CD14-positive monocyte (primary cell): ENCODE data around the gene RNF151. TPM values are rescaled to one million over a fixed set of nuclear protein-coding genes. Genes with fewer than 3 reads are reported as not detected.

Experiments used
- DNase-seq, 3 donors: peaks; one replicate each; pipeline ENCODE4 v3.0.0-alpha.2; 2011 to 2022
- H2AFZ ChIP-seq: 2 replicates; pipeline ENCODE4 v1.6.0; 2012; ENCODE audit warnings: mild to moderate bottlenecking, low read depth, low read length, inconsistent platforms; ENCODE audit not compliant: insufficient read depth, poor library complexity, severe bottlenecking
- H3K27ac ChIP-seq, 2 donors: 1 replicate in 1 of 2; 2 replicates in 1 of 2; pipeline ENCODE4 v1.5.1; 2012 to 2013; ENCODE audit warnings: low read length in 2 of 2, control low read depth in 1 of 2, inconsistent platforms in 1 of 2, low read depth in 1 of 2, mild to moderate bottlenecking in 1 of 2
- H3K27me3 ChIP-seq, 2 donors: one replicate each; pipeline versions ENCODE4 v1.6.0 to v1.6.1; 2011 to 2013; ENCODE audit warnings: low read length in 2 of 2; ENCODE audit not compliant: control insufficient read depth in 2 of 2, insufficient read depth in 2 of 2
- H3K36me3 ChIP-seq, 2 donors: replicated peaks in 1 of 2; 1 replicate in 1 of 2; 2 replicates in 1 of 2; pipeline versions ENCODE4 v1.5.1 to v1.6.1; 2012 to 2013; ENCODE audit warnings: low read length in 2 of 2, control low read depth in 1 of 2, inconsistent platforms in 1 of 2, mild to moderate bottlenecking in 1 of 2; ENCODE audit not compliant: insufficient read depth in 2 of 2, control insufficient read depth in 1 of 2
- H3K4me1 ChIP-seq, 2 donors: 1 replicate in 1 of 2; 2 replicates in 1 of 2; pipeline versions ENCODE4 v1.5.1 to v1.6.1; 2012 to 2013; ENCODE audit warnings: low read length in 2 of 2, control low read depth in 1 of 2, inconsistent platforms in 1 of 2, mild to moderate bottlenecking in 1 of 2, moderate library complexity in 1 of 2; ENCODE audit not compliant: insufficient read depth in 2 of 2, control insufficient read depth in 1 of 2
- H3K4me2 ChIP-seq: replicated peaks from 2 replicates; pipeline ENCODE3; 2012; ENCODE audit warnings: low read length, moderate library complexity, mild to moderate bottlenecking; ENCODE audit not compliant: poor library complexity, severe bottlenecking; ENCODE audit errors: extremely low read depth
- H3K4me3 ChIP-seq, 3 experiments: fragments of 200-600 bp in 1 of 3; sonication (generic) in 1 of 3; replicated peaks in 1 of 3; 1 replicate in 2 of 3; 2 replicates in 1 of 3; pipeline ENCODE4 v1.5.1; 2011 to 2013; ENCODE audit warnings: low read length in 3 of 3, mild to moderate bottlenecking in 3 of 3, control low read depth in 2 of 3, low read depth in 2 of 3, inconsistent platforms in 1 of 3, moderate library complexity in 1 of 3
- H3K79me2 ChIP-seq: 2 replicates; pipeline ENCODE4 v1.6.0; 2012; ENCODE audit warnings: mild to moderate bottlenecking, control low read depth, inconsistent platforms, low read length, moderate library complexity; ENCODE audit not compliant: insufficient read depth
- H3K9ac ChIP-seq: 2 replicates; pipeline ENCODE4 v1.6.0; 2017; ENCODE audit warnings: low read length, mild to moderate bottlenecking; ENCODE audit not compliant: insufficient read depth, poor library complexity, severe bottlenecking
- H3K9me3 ChIP-seq, 2 donors: replicated peaks in 1 of 2; 1 replicate in 1 of 2; 2 replicates in 1 of 2; pipeline versions ENCODE4 v1.5.1 to v1.6.1; 2012 to 2013; ENCODE audit warnings: low read length in 2 of 2, control low read depth in 1 of 2; ENCODE audit not compliant: control insufficient read depth in 1 of 2, insufficient read depth in 1 of 2
- H4K20me1 ChIP-seq: 2 replicates; pipeline ENCODE4 v1.6.0; 2012; ENCODE audit warnings: mild to moderate bottlenecking, low read length, control low read depth, moderate library complexity; ENCODE audit not compliant: insufficient read depth
- H3K27ac Mint-ChIP-seq, 7 donors: one replicate each; pipeline ENCODE4 v1.8.0; 2020; ENCODE audit warnings: mild to moderate bottlenecking in 7 of 7, mixed read lengths in 7 of 7, moderate library complexity in 6 of 7, inconsistent platforms in 2 of 7
- H3K27me3 Mint-ChIP-seq, 3 donors: one replicate each; pipeline ENCODE4 v1.8.0; 2021 to 2022; ENCODE audit warnings: low read depth in 3 of 3, mild to moderate bottlenecking in 3 of 3, mixed read lengths in 3 of 3, moderate library complexity in 3 of 3, inconsistent platforms in 1 of 3
- H3K36me3 Mint-ChIP-seq, 2 donors: one replicate each; pipeline ENCODE4 v1.8.0; 2020; ENCODE audit warnings: mixed read lengths in 2 of 2, inconsistent platforms in 1 of 2, mild to moderate bottlenecking in 1 of 2
- H3K4me1 Mint-ChIP-seq: one replicate; pipeline ENCODE4 v1.8.0; 2020; ENCODE audit warnings: mild to moderate bottlenecking, mixed read lengths
- H3K4me3 Mint-ChIP-seq, 2 donors: one replicate each; pipeline ENCODE4 v1.8.0; 2020; ENCODE audit warnings: mild to moderate bottlenecking in 2 of 2, mixed read lengths in 2 of 2, moderate library complexity in 1 of 2
- H3K9me3 Mint-ChIP-seq, 7 donors: one replicate each; pipeline ENCODE4 v1.8.0; 2020 to 2022; ENCODE audit warnings: mixed read lengths in 7 of 7, mild to moderate bottlenecking in 6 of 7, moderate library complexity in 6 of 7, inconsistent platforms in 2 of 7
- whole genome bisulfite sequencing: methylation state at CpG from one replicate; pipeline ENCODE4 v1.1.5; 2013; ENCODE audit warnings: missing lambda C conversion rate; ENCODE audit not compliant: insufficient coverage; 5-methylcytosine and 5-hydroxymethylcytosine counted together
- intact Hi-C, 2 donors: fragments of 100-400 bp; cut with micrococcal nuclease; formaldehyde crosslinking; loops; one replicate each; pipeline versions ENCODE4 v1.15.0 to v1.15.1; 2023
- polyA plus RNA-seq, 3 donors: library from polyadenylated mRNA; depleted of rRNA in 1 of 3; unstranded in 2 of 3; stranded (reverse) in 1 of 3; fragments of 300-500 nt in 2 of 3; fragments of >200 nt in 1 of 3; fragmentation: Illumina TruSeq in 2 of 3; gene quantifications; 1 replicate in 2 of 3; 2 replicates in 1 of 3; pipeline ENCODE4 v1.2.3, GENCODE V29; 2012 to 2021
- TF ChIP-seq, protein P1 (sequence below): fragments of 200-600 bp; IDR thresholded peaks from one replicate; pipeline ENCODE4 v1.8.0; 2022; ENCODE audit warnings: antibody characterized with exemption, mild to moderate bottlenecking

RNF151 gene
- polyA plus RNA-seq, 3 donors: not detected

DNA sequence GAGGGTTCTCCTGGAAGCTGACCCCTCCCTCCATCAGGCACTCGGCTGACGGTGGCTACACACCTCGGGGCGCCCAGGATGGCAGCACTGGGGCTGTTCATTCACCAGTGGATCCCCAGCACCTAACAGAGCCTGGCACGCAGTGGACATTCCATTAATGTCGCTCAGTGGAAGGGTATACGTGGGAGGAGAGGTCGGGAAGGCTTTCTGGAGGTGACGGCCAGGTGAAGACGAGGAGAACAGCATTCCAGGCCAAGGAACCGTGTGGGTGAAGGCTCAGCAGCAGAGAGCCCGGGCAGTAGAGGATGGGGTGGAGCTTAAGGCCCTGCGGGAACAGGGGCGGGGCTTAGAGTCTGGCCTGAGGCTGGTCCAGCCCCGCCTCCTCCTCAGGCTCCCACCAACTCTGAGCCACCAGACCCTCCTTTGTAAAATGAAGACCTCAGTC is 45.9 kb upstream of the RNF151 start:
- intact Hi-C loops: loop anchor here in 1 of 2 donors (5.0 kb wide), 1 partner anchor 63 kb away; no protein-coding TSS in a partner anchor
- Mint-ChIP-seq H3K4me1 (peaks cover 16% of the 10 kb centered on the region), H3K4me3 (peak overlapping the region in 1 of 2 donors; percentile 79), H3K36me3 (peaks cover 0 to 6% of the 10 kb centered on the region in 2 donors), H3K27me3 (peaks cover 80 to 94% (median 83%) of the 10 kb centered on the region in 3 donors), H3K27ac (peak overlapping the region in 1 of 7 donors; percentile 23), H3K9me3 (peaks cover 0 to 18% (median 6%) of the 10 kb centered on the region in 7 donors)
- TF ChIP-seq, protein P1, sequence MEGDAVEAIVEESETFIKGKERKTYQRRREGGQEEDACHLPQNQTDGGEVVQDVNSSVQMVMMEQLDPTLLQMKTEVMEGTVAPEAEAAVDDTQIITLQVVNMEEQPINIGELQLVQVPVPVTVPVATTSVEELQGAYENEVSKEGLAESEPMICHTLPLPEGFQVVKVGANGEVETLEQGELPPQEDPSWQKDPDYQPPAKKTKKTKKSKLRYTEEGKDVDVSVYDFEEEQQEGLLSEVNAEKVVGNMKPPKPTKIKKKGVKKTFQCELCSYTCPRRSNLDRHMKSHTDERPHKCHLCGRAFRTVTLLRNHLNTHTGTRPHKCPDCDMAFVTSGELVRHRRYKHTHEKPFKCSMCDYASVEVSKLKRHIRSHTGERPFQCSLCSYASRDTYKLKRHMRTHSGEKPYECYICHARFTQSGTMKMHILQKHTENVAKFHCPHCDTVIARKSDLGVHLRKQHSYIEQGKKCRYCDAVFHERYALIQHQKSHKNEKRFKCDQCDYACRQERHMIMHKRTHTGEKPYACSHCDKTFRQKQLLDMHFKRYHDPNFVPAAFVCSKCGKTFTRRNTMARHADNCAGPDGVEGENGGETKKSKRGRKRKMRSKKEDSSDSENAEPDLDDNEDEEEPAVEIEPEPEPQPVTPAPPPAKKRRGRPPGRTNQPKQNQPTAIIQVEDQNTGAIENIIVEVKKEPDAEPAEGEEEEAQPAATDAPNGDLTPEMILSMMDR: no peak
- Histone ChIP-seq H2AFZ (peak overlapping the region; percentile 1), H4K20me1 (no peaks in the 10 kb centered on the region), H3K9ac (no peak overlapping the region), H3K4me3 (no peak overlapping the region), H3K4me2 (no peak overlapping the region), H3K79me2 (no peaks in the 10 kb centered on the region), H3K9me3 (peaks cover 0 to 15% of the 10 kb centered on the region in 2 donors), H3K27me3 (peaks cover 18 to 83% of the 10 kb centered on the region in 2 donors), H3K4me1 (peaks cover 6 to 9% of the 10 kb centered on the region in 2 donors), H3K27ac (no peak overlapping the region), H3K36me3 (no peaks in the 10 kb centered on the region)
- DNase-seq: no peak
- 21% methylated on average over 8 of the region's 15 CpGs for WGBS

DNA sequence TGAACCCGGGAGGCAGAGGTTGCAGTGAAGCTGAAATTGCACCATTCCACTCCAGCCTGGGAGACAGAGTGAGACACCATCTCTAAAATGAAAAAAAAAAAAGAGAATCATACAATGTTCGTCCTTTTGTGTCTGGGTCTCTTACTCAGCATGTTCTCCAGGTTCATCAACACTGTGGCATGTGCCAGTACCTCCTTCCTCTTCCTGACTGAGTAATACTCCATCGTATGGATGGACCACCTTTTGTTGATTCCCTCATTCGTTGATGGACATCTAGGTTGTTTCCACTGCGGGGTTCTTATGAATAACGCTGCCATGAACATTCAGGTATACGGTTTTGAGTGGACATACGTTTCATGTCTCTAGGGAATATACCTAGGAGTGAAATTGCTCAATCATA is 44.3 kb upstream of the RNF151 start:
- H4K20me1 ChIP-seq: no peaks in the 10 kb centered on the region
- no peak overlapping the region for H3K27ac ChIP-seq
- H3K79me2 ChIP-seq: no peaks in the 10 kb centered on the region
- H3K9ac ChIP-seq: no peak overlapping the region
- 90% methylated on average over 2 of the region's 8 CpGs for WGBS
- intact Hi-C loops: loop anchor here in 1 of 2 donors (5.0 kb wide), 1 partner anchor 65 kb away; no protein-coding TSS in a partner anchor
- peaks cover 6 to 9% of the 10 kb centered on the region in 2 donors for H3K4me1 ChIP-seq
- H3K27me3 Mint-ChIP-seq: peaks cover 64 to 79% (median 67%) of the 10 kb centered on the region in 3 donors
- TF ChIP-seq, protein P1: no peak
- H3K9me3 ChIP-seq: peaks cover 0 to 15% of the 10 kb centered on the region in 2 donors
- H3K27me3 ChIP-seq: peaks cover 12 to 67% of the 10 kb centered on the region in 2 donors
- no peak overlapping the region for H3K4me2 ChIP-seq
- no peak overlapping the region for H3K27ac Mint-ChIP-seq
- H3K9me3 Mint-ChIP-seq: peaks cover 0 to 15% (median 6%) of the 10 kb centered on the region in 7 donors
- DNase-seq: no peak
- H3K4me3 Mint-ChIP-seq: peak overlapping the region in 1 of 2 donors; percentile 76
- peaks cover 16% of the 10 kb centered on the region for H3K4me1 Mint-ChIP-seq
- no peak overlapping the region for H2AFZ ChIP-seq
- no peaks in the 10 kb centered on the region for H3K36me3 ChIP-seq
- H3K4me3 ChIP-seq: no peak overlapping the region
- H3K36me3 Mint-ChIP-seq: peaks cover 0 to 6% of the 10 kb centered on the region in 2 donors
